Ovary (tissue), 9 donors: ENCODE results near the gene PSMB10. TPM values are rescaled to one million over a fixed set of nuclear protein-coding genes. Genes with fewer than 3 reads are reported as not detected.
A peak's percentile ranks its signal among the peaks of the same experiment; 100 is the strongest.

Experiments
- DNase-seq, 5 donors: peaks; one replicate each; pipeline ENCODE4 v3.0.0-alpha.2; 2019 to 2020
- H3K27ac ChIP-seq, 2 donors: fragments of 200-600 bp; one replicate each; pipeline versions ENCODE4 v1.5.1 to v1.8.0; 2019 to 2022
- H3K27me3 ChIP-seq: fragments of 200-600 bp; one replicate; pipeline ENCODE4 v1.8.0; 2022
- H3K36me3 ChIP-seq: fragments of 200-600 bp; sonication (generic); one replicate; pipeline ENCODE4 v1.5.1; 2019
- H3K4me1 ChIP-seq: one replicate; pipeline ENCODE4 v1.8.1; 2013; ENCODE audit warnings: mild to moderate bottlenecking, moderate library complexity; ENCODE audit not compliant: insufficient read depth
- H3K4me3 ChIP-seq: fragments of 200-600 bp; sonication (generic); one replicate; pipeline ENCODE4 v1.5.1; 2017
- H3K9me3 ChIP-seq, 2 donors: fragments of 200-600 bp in 1 of 2; sonication (generic) in 1 of 2; one replicate each; pipeline versions ENCODE4 v1.5.1 to v1.8.1; 2013 to 2019; ENCODE audit warnings: mild to moderate bottlenecking in 1 of 2, moderate library complexity in 1 of 2
- EP300 ChIP-seq: sonication (generic); formaldehyde crosslinking; IDR thresholded peaks from one replicate; pipeline ENCODE4 v1.6.1; 2017; ENCODE audit warnings: antibody characterized with exemption
- POLR2A ChIP-seq: fragments of 450-650 bp; IDR thresholded peaks from one replicate; pipeline ENCODE4 v1.6.1; 2017; ENCODE audit warnings: antibody characterized with exemption, mild to moderate bottlenecking, moderate library complexity
- WGBS, 3 donors: extraction: QIAGEN DNeasy Blood & Tissue Kit in 1 of 3; methylation state at CpG; one replicate each; pipeline versions ENCODE4 v1.1.5 to v1.1.7; 2013 to 2017; 5-methylcytosine and 5-hydroxymethylcytosine counted together
- intact Hi-C, 4 donors: fragments of 100-400 bp; cut with DNase I; formaldehyde crosslinking; loops; one replicate each; pipeline versions ENCODE4 v1.11.0 to v1.15.1; 2022 to 2023
- polyA plus RNA-seq, 2 donors: library from polyadenylated mRNA; stranded (reverse); fragments of 200-250 nt in 1 of 2; fragments of 350-450 nt in 1 of 2; fragmentation: Illumina TruSeq in 1 of 2; extraction: RNeasy Lipid Tissue Mini Kit (QIAGEN cat#74804) in 1 of 2; gene quantifications; one replicate each; pipeline ENCODE4 v1.2.3, GENCODE V29; 2013 to 2014
- total RNA-seq, 7 donors: library from RNA; depleted of rRNA in 2 of 7; stranded (reverse); fragments of >200 nt in 2 of 7; fragmentation: NEBNext Ultra II Directional in 3 of 7; extraction: Animal tissue kit (Norgen Biotek cat#: 25700) in 3 of 7; gene quantifications; one replicate each; pipeline versions ENCODE4 v1.1.0 to v1.2.4, GENCODE V29; 2016 to 2023
- TF ChIP-seq, protein P1 (sequence below), 3 donors: fragments of 450-650 bp in 2 of 3; fragments of 200-600 bp in 1 of 3; IDR thresholded peaks; one replicate each; pipeline versions ENCODE4 v1.5.1 to v1.8.0; 2016 to 2022; ENCODE audit warnings: antibody characterized with exemption in 3 of 3, mild to moderate bottlenecking in 1 of 3
- donor health status: DM: no; HTN: no; CAD: no; lungs with moderate emphysema.
- donor health status: DM: no; HTN: no; CAD: no.
- donor health status: Bipolar disorder and iron deficiency.
- donor health status: DM: yes; HTN: yes; CAD: no.
- donor health status: DM: no; HTN: no; CAD: no.
- donor health status: DM: yes; HTN: yes; CAD: no.

Gene PSMB10
- total and polyA plus RNA-seq, 9 donors, result 5.8 to 64.4 (median 50.8) TPM

DNA sequence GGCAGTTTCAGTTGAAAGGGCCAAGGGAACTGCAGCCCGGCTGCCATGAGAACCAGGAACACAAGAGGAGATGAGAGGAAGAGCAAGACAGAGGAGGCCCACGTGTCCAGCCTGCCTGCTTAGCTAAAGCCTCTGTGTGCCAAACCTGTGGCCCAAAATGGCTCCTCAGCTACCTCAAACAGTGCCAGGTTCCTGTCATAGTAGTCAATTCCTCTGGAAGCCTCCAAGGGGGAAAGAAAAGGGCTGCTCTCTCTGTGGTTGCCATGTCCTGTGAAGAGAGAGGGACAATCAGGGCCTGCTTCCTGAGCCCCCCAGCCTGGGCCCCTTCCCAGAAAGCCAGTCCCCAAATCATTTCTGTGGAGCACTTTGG is 26.6 kb upstream of the PSMB10 start:
- no peak for TF ChIP-seq POLR2A
- no peak for TF ChIP-seq EP300
- TF ChIP-seq, protein P1, sequence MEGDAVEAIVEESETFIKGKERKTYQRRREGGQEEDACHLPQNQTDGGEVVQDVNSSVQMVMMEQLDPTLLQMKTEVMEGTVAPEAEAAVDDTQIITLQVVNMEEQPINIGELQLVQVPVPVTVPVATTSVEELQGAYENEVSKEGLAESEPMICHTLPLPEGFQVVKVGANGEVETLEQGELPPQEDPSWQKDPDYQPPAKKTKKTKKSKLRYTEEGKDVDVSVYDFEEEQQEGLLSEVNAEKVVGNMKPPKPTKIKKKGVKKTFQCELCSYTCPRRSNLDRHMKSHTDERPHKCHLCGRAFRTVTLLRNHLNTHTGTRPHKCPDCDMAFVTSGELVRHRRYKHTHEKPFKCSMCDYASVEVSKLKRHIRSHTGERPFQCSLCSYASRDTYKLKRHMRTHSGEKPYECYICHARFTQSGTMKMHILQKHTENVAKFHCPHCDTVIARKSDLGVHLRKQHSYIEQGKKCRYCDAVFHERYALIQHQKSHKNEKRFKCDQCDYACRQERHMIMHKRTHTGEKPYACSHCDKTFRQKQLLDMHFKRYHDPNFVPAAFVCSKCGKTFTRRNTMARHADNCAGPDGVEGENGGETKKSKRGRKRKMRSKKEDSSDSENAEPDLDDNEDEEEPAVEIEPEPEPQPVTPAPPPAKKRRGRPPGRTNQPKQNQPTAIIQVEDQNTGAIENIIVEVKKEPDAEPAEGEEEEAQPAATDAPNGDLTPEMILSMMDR (IDR thresholded peaks at IDR 0.05), result no peak
- Histone ChIP-seq H3K36me3 (no peaks in the 10 kb centered on the region), H3K27ac (no peak overlapping the region), H3K9me3 (no peaks in the 10 kb centered on the region), H3K27me3 (no peaks in the 10 kb centered on the region), H3K4me3 (no peak overlapping the region), H3K4me1 (peaks cover 20% of the 10 kb centered on the region)
- intact Hi-C loops, result no loop called here
- WGBS, 3 donors, result 72 to 90% (median 79%) methylated on average over 2 of the region's 2 CpGs
- no peak for DNase-seq

DNA sequence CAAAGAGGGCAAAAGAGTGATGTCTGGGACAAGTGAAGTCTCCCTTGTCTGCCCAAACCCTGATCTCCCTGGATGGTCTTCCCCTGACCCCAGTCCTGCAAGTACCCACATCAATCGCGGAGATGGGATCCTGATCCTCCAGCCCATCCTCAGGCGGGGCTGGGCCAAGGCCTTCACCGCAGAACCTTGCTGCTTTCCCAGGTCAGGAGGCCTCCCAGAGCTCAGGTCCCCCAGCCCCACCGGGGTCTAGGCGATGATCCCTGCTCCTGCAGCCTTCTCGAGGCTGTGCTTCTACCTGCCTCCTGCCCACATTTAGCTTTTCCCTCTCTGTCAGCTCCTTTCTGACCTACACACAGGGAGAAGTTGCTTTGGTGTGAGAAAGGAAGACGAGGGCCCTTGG is 25.5 kb upstream of the PSMB10 start:
- no peaks in the 10 kb centered on the region for H3K27me3 ChIP-seq
- H3K9me3 ChIP-seq, result no peaks in the 10 kb centered on the region
- no peak overlapping the region for H3K27ac ChIP-seq
- no peaks in the 10 kb centered on the region for H3K36me3 ChIP-seq
- H3K4me1 ChIP-seq, result peaks cover 18% of the 10 kb centered on the region
- intact Hi-C loops, result no loop called here
- TF ChIP-seq, protein P1 (IDR thresholded peaks at IDR 0.05), result no peak
- no peak for TF ChIP-seq EP300
- no peak for TF ChIP-seq POLR2A
- DNase-seq, result no peak
- no peak overlapping the region for H3K4me3 ChIP-seq
- 92 to 96% (median 92%) methylated on average over 8 of the region's 8 CpGs for WGBS, 3 donors

DNA sequence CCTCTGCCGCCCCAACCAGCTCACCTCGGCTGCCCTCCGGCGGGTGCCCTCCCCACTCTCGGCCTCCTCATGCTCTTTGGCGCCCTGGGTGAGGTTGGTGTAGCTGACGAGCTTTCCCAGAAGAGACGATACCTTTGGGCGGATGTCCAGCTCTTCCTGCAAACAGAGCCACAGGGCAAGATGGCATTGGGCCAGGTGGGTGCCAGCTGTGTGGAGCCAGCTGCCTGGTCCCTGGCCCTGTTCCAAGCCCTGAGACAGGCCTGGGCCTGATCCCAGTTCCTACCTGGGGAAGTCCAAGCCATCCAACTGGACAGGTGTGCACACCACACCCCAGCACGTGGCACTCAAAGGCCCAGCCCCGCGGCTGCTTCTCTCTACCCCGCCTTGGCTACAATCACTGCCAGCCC is 24.9 kb upstream of the PSMB10 start:
- Histone ChIP-seq H3K36me3 (no peaks in the 10 kb centered on the region), H3K27ac (no peak overlapping the region), H3K4me3 (no peak overlapping the region), H3K9me3 (no peaks in the 10 kb centered on the region), H3K4me1 (peaks cover 13% of the 10 kb centered on the region), H3K27me3 (no peaks in the 10 kb centered on the region)
- peak in 1 of 5 donors; percentile 57 for DNase-seq
- intact Hi-C loops, result no loop called here
- TF ChIP-seq, protein P1 (IDR thresholded peaks at IDR 0.05), result no peak
- TF ChIP-seq EP300, result no peak
- TF ChIP-seq POLR2A, result no peak
- 89 to 91% (median 89%) methylated on average over 13 of the region's 13 CpGs for WGBS, 3 donors

DNA sequence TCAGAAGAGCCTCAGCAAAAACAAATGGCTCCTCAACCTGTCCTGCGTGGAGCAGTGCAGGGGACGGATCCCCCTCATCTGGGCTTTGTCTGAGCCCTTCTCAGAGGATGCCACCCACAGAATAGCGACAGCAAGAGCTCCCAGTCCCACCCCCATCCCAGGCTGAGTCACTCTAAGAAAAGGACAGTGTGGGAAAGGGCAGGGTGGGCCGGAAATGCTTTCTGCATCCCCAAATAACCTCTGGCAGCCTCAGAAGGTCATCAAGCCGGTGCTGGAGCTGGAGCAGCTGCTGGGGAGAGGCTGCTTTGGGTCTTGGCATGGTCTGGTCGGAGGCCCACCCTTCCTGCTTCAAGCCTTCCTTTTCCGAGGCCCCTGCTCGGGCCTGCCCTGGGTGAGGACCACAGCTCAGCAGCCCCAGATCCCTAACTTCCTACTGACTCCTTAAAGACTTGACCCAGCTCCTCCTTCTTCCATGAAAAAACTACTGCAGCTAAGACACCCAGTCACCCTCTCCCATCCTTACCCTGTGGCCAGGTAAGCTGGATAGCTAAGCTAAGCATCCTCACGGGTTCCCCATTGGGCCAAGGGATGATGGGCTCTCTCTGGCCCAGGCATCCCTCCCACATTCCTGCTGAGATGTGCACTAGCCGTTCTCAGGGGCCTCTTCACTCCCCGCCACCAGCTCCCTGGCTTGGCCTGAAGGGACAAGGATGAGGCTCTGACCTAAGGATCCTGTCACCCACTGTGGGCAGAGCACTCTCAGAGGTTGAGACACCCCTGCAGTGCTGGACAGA is 23.1 kb upstream of the PSMB10 start:
- WGBS, 3 donors, result 17 to 34% (median 27%) methylated on average over 11 of the region's 11 CpGs
- no peak overlapping the region for H3K27ac ChIP-seq
- H3K36me3 ChIP-seq, result no peaks in the 10 kb centered on the region
- H3K9me3 ChIP-seq, result no peaks in the 10 kb centered on the region
- H3K4me1 ChIP-seq, result peaks cover 9% of the 10 kb centered on the region
- no peaks in the 10 kb centered on the region for H3K27me3 ChIP-seq
- DNase-seq, result peak in 4 of 5 donors; percentile 43 to 71 (median 63)
- intact Hi-C loops, result no loop called here
- no peak overlapping the region for H3K4me3 ChIP-seq
- TF ChIP-seq POLR2A (no peak), EP300 (no peak)
- TF ChIP-seq, protein P1 (IDR thresholded peaks at IDR 0.05), result no peak
